ENCODE measurements around the gene FLRT1. TPM values are rescaled to one million over a fixed set of nuclear protein-coding genes. Genes with fewer than 3 reads are reported as not detected.

Gene FLRT1
- total RNA-seq, 1 experiment from 2014 or later: 0.44 TPM

DNA sequence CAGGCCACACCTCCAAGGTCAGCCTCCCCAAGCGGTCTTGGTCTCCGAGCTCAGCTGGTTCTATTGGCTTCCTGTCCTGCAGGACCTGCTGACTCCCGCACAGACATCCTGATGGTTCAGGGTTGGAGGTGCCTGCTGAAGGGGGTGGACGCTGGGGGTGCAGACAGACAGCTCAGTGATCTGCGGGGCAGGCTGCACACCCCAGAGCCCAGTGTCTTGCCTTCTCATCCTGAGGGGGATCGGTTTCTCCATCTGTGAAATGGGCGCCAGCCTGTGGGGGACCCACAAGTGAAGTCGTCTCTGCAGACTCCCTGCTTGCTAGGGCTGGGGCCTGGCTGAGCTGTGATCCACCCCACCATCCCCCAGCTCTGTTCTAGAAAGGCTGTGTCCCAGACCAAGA, 13.8 kb downstream of the FLRT1 start:
- Histone ChIP-seq H3K4me3 (no peak overlapping the region), H3K27ac (no peak overlapping the region), H3K36me3 (ENCODE audit: low read depth) (no peaks in the 10 kb centered on the region), H3K4me1 (replicated peaks; ENCODE audit: insufficient read depth) (no peaks in the 10 kb centered on the region), H4K20me1 (ENCODE audit: insufficient read depth) (peaks cover 37% of the 10 kb centered on the region), H3K4me2 (no peak overlapping the region), H2AFZ (no peak overlapping the region), H3F3A (ENCODE audit: insufficient read depth, low read depth) (no peaks in the 10 kb centered on the region), H3K9me2 (ENCODE audit: insufficient read depth) (no peaks in the 10 kb centered on the region), H3K79me2 (ENCODE audit: low read depth) (no peaks in the 10 kb centered on the region), H3K9me3 (ENCODE audit: insufficient read depth, low read depth) (no peaks in the 10 kb centered on the region), H3K27me3 (ENCODE audit: insufficient read depth, low read depth) (no peaks in the 10 kb centered on the region)
- CTCF ChIA-PET: no interaction called here
- BruUV-seq (replicated peaks): no TSS peak
- DNase-seq: no peak
- intact Hi-C loops (cut with micrococcal nuclease; ENCODE audit: unreplicated experiment): no loop called here
- POLR2A ChIA-PET (ENCODE audit: unreplicated experiment): no interaction called here
- TF ChIP-seq, protein P1, sequence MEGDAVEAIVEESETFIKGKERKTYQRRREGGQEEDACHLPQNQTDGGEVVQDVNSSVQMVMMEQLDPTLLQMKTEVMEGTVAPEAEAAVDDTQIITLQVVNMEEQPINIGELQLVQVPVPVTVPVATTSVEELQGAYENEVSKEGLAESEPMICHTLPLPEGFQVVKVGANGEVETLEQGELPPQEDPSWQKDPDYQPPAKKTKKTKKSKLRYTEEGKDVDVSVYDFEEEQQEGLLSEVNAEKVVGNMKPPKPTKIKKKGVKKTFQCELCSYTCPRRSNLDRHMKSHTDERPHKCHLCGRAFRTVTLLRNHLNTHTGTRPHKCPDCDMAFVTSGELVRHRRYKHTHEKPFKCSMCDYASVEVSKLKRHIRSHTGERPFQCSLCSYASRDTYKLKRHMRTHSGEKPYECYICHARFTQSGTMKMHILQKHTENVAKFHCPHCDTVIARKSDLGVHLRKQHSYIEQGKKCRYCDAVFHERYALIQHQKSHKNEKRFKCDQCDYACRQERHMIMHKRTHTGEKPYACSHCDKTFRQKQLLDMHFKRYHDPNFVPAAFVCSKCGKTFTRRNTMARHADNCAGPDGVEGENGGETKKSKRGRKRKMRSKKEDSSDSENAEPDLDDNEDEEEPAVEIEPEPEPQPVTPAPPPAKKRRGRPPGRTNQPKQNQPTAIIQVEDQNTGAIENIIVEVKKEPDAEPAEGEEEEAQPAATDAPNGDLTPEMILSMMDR (conservative IDR thresholded peaks at IDR 0.05): no peak
- TF ChIP-seq EZH2 (IDR thresholded peaks at IDR 0.05; ENCODE audit: low read depth): no peak

DNA sequence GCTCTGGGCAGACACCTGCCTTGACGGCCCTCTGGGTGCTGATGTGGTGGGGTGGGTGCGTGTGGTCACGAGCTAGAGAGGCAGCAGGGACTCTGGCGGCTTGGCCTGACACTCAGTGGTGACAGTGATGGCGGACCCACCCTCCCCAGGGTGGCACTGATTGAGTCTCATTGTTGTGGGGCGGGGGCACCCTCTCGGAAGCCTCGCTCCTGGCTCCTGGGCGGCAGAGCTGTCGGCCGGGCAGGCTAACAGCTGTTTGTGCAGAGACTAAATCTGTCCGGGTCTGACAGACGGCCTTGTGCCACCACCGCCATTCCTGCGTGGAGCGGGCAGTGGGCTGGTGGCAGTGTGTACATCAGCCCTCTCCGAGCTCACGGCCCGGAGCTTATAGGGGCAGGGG, 15.6 kb downstream of the FLRT1 start:
- no peaks in the 10 kb centered on the region for H3K79me2 ChIP-seq (ENCODE audit: low read depth)
- H3K4me3 ChIP-seq: no peak overlapping the region
- DNase-seq: no peak
- no peaks in the 10 kb centered on the region for H3K36me3 ChIP-seq (ENCODE audit: low read depth)
- no peak overlapping the region for H3K4me2 ChIP-seq
- no peaks in the 10 kb centered on the region for H3K4me1 ChIP-seq (replicated peaks; ENCODE audit: insufficient read depth)
- H2AFZ ChIP-seq: no peak overlapping the region
- TF ChIP-seq, protein P1 (conservative IDR thresholded peaks at IDR 0.05): no peak
- no peak for TF ChIP-seq EZH2 (IDR thresholded peaks at IDR 0.05; ENCODE audit: low read depth)
- no TSS peak for BruUV-seq (replicated peaks)
- no peak overlapping the region for H3K27ac ChIP-seq
- H3K27me3 ChIP-seq (ENCODE audit: insufficient read depth, low read depth): no peaks in the 10 kb centered on the region
- ChIA-PET POLR2A (ENCODE audit: unreplicated experiment) (no interaction called here), CTCF (interaction anchor here (0.6 kb wide), 1 partner anchor 145 kb away, joined by 3 read pairs; no protein-coding TSS in a partner anchor)
- peaks cover 36% of the 10 kb centered on the region for H4K20me1 ChIP-seq (ENCODE audit: insufficient read depth)
- no peaks in the 10 kb centered on the region for H3F3A ChIP-seq (ENCODE audit: insufficient read depth, low read depth)
- H3K9me3 ChIP-seq (ENCODE audit: insufficient read depth, low read depth): no peaks in the 10 kb centered on the region
- intact Hi-C loops (cut with micrococcal nuclease; ENCODE audit: unreplicated experiment): no loop called here
- H3K9me2 ChIP-seq (ENCODE audit: insufficient read depth): no peaks in the 10 kb centered on the region

DNA sequence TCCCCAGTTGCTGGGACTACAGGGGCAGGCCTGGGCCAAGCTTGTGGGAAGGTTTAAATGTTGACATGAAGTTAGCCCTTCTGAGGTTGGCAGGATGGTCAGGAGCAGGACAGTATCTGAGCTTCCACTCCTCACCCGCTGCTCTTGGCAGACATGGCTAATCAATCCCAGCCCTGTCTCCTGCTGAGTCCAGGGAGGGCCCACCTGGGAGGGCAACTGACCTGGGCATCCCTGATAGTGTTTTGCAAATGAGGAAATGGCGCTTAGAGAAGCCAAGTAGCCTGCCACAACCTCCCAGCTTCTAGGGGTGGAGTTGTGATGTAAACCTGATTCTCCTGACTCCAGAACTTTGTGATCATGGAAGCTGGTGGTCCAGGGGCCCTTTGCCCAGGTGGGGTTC, 16.7 kb downstream of the FLRT1 start:
- H4K20me1 ChIP-seq (ENCODE audit: insufficient read depth): peaks cover 30% of the 10 kb centered on the region
- H3K4me2 ChIP-seq: no peak overlapping the region
- DNase-seq: no peak
- no peaks in the 10 kb centered on the region for H3F3A ChIP-seq (ENCODE audit: insufficient read depth, low read depth)
- H3K4me1 ChIP-seq (replicated peaks; ENCODE audit: insufficient read depth): no peaks in the 10 kb centered on the region
- H3K9me3 ChIP-seq (ENCODE audit: insufficient read depth, low read depth): no peaks in the 10 kb centered on the region
- BruUV-seq (replicated peaks): no TSS peak
- ChIA-PET POLR2A (ENCODE audit: unreplicated experiment) (no interaction called here), CTCF (no interaction called here)
- H3K27ac ChIP-seq: no peak overlapping the region
- H3K27me3 ChIP-seq (ENCODE audit: insufficient read depth, low read depth): no peaks in the 10 kb centered on the region
- no peaks in the 10 kb centered on the region for H3K79me2 ChIP-seq (ENCODE audit: low read depth)
- H3K36me3 ChIP-seq (ENCODE audit: low read depth): no peaks in the 10 kb centered on the region
- intact Hi-C loops (cut with micrococcal nuclease; ENCODE audit: unreplicated experiment): no loop called here
- H3K4me3 ChIP-seq: no peak overlapping the region
- TF ChIP-seq, protein P1 (conservative IDR thresholded peaks at IDR 0.05): no peak
- no peak for TF ChIP-seq EZH2 (IDR thresholded peaks at IDR 0.05; ENCODE audit: low read depth)
- no peaks in the 10 kb centered on the region for H3K9me2 ChIP-seq (ENCODE audit: insufficient read depth)
- H2AFZ ChIP-seq: no peak overlapping the region
